ENCODE results near the gene FRMPD1.

DNA sequence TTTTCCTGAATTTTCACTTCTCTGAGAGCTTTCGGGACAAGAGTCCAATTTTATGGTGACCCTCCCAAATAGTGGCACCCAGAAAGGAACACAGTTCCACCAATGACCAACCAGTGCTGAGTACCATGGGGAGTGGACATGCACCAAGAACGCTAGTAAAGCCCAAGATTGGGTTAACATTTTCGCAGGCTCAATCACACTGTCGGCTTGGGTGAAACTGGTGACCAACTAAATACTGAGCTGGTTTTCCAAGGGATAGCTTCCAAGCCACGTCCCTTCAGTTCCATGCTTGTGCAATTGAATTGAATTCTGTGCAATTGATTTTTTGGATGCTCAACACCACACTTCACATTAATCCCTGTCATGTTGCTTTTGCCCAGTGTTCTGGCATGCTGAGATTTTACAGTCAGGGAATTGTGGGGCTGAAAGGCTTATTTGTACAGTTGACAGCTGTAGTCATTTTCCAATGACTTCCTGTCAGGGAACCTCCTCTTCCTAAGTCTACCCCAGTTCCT, 65.3 kb downstream of the FRMPD1 start:
- TF ChIP-seq, protein P1, sequence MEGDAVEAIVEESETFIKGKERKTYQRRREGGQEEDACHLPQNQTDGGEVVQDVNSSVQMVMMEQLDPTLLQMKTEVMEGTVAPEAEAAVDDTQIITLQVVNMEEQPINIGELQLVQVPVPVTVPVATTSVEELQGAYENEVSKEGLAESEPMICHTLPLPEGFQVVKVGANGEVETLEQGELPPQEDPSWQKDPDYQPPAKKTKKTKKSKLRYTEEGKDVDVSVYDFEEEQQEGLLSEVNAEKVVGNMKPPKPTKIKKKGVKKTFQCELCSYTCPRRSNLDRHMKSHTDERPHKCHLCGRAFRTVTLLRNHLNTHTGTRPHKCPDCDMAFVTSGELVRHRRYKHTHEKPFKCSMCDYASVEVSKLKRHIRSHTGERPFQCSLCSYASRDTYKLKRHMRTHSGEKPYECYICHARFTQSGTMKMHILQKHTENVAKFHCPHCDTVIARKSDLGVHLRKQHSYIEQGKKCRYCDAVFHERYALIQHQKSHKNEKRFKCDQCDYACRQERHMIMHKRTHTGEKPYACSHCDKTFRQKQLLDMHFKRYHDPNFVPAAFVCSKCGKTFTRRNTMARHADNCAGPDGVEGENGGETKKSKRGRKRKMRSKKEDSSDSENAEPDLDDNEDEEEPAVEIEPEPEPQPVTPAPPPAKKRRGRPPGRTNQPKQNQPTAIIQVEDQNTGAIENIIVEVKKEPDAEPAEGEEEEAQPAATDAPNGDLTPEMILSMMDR (IDR thresholded peaks at IDR 0.05): no peak
- no peak for TF ChIP-seq POLR2A (IDR thresholded peaks at IDR 0.05)
